Uterus (tissue), 2 donors: ENCODE data around the gene URB2.

Source experiments
- CTCF ChIP-seq, 4 experiments: fragments of 200-600 bp in 2 of 4; fragments of 450-650 bp in 2 of 4; sonication (generic) in 2 of 4; IDR thresholded peaks; one replicate each; pipeline ENCODE4 v1.5.1; 2016 to 2019; ENCODE audit warnings: antibody characterized with exemption in 4 of 4, mild to moderate bottlenecking in 2 of 4, moderate library complexity in 1 of 4
- POLR2A ChIP-seq, 2 donors: fragments of 450-650 bp; IDR thresholded peaks; one replicate each; pipeline ENCODE4 v1.6.1; 2016; ENCODE audit warnings: antibody characterized with exemption in 2 of 2, mild to moderate bottlenecking in 1 of 2, moderate library complexity in 1 of 2

GRCh38 chr1:229619002-229619401 lies 7.0 kb upstream of the URB2 start:
- TF ChIP-seq CTCF (IDR thresholded peaks at IDR 0.05) (no peak), POLR2A (IDR thresholded peaks at IDR 0.05) (no peak)
